ENCODE measurements around the gene CDKL1. TPM values are rescaled to one million over a fixed set of nuclear protein-coding genes. Genes with fewer than 3 reads are reported as not detected.

The CDKL1 gene
- polyA plus RNA-seq, 5 donors: 9.8 to 14.8 (median 13.6) TPM

DNA sequence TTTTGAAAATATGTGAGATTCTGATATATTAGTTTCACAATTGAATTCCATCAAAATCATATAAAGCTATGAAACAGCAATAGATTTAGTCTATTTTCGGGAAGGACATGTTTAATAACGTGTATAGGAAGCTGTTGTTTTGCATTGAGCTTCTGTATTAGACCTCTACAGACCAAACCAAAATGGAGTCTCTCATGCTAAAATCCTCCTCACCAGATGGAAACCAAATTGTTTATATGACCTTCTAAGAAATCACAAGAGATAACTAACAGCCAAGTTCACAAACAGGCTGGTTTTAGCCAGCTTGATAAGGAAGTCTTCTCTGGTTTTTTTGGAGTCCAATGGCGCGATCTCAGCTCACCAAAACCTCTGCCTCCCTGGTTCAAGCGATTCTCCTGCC is 108.5 kb downstream of the CDKL1 start:
- DNase-seq: no peak

DNA sequence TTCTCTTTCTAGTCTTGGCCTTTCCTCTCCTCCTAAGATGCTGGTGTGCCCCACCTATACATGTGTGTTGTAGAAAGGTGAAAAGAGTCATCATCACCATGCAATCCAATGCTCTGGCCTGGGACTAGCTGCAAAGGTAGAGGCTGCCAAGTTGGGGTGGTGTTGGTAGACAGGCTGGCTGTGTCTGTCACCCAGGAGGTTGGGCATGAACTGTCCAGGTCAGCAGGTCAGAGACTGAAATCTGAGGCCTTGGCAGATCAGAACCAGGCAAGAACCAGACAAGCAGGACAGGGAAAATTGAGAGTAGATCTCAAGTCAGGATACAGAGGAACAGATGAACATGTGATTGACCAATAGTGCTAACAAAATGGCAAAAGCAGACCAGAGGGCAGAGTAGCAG is 110.8 kb downstream of the CDKL1 start:
- no peak for DNase-seq

Other genes starting within 250 kb of the CDKL1 start
- 10 to 100 TPM; 26.7 to 42.3 (median 36.7) TPM for gene SOS2, start 165.3 kb downstream of the CDKL1 start, polyA plus RNA-seq (ENCODE audit: insufficient read depth in 1 of 5, insufficient read length in 5 of 5, low replicate concordance in 1 of 5)
- gene L2HGDH, start 84.7 kb downstream of the CDKL1 start, polyA plus RNA-seq (ENCODE audit: insufficient read depth in 1 of 5, insufficient read length in 5 of 5, low replicate concordance in 1 of 5): 1 to 10 TPM; 4.2 to 7.0 (median 5.8) TPM
- gene DMAC2L, start 84.6 kb downstream of the CDKL1 start, polyA plus RNA-seq (ENCODE audit: insufficient read depth in 1 of 5, insufficient read length in 5 of 5, low replicate concordance in 1 of 5): 10 to 100 TPM; 18.0 to 27.3 (median 23.7) TPM
- gene MAP4K5, start 135.7 kb upstream of the CDKL1 start, polyA plus RNA-seq (ENCODE audit: insufficient read depth in 1 of 5, insufficient read length in 5 of 5, low replicate concordance in 1 of 5): 10 to 100 TPM; 47.0 to 87.5 (median 66.8) TPM
- 10 to 100 TPM in 1 of 5 donors, 1 to 10 TPM in 4; 6.7 to 10.7 (median 8.3) TPM for gene ATL1, start 163.3 kb upstream of the CDKL1 start, polyA plus RNA-seq (ENCODE audit: insufficient read depth in 1 of 5, insufficient read length in 5 of 5, low replicate concordance in 1 of 5)

Data from right lung (tissue), 5 donors.